ENCODE measurements around the gene NUP85. TPM values are rescaled to one million over a fixed set of nuclear protein-coding genes. Genes with fewer than 3 reads are reported as not detected.
A peak's percentile ranks its signal among the peaks of the same experiment; 100 is the strongest.
"Not testable (repeated sequence)": the region's sequence is repeated elsewhere in the genome, so short reads cannot be mapped to it uniquely, and the experiment has no call there.

NUP85 gene
- polyA plus RNA-seq, 1 of the 3 experiments (the other 2 are of a cell fraction): 80.5 TPM

- TF ChIP-seq IRF3 (IDR thresholded peaks at IDR 0.05; ENCODE audit: low read depth, low read length) (no peak), ELF1 (IDR thresholded peaks at IDR 0.05) (peak; percentile 30; the same call in 1 of the 2 replicates), RCOR1 (IDR thresholded peaks at IDR 0.05; ENCODE audit: low read length) (no peak), FOXM1 (IDR thresholded peaks at IDR 0.05; ENCODE audit: low read depth) (no peak), GATA2 (CRISPR knock-in tag; IDR thresholded peaks at IDR 0.05) (no peak), GABPA (IDR thresholded peaks at IDR 0.05; ENCODE audit: low read depth) (no peak), SIN3A (IDR thresholded peaks at IDR 0.05; ENCODE audit: borderline replicate concordance, low read depth, low read length) (no peak; the same call in none of the 2 replicates), TEAD4 (IDR thresholded peaks at IDR 0.05; ENCODE audit: borderline replicate concordance, insufficient read depth) (no peak), RFX5 (IDR thresholded peaks at IDR 0.05; ENCODE audit: low read length) (no peak), EZH2phosphoT487 (IDR thresholded peaks at IDR 0.05; ENCODE audit: borderline replicate concordance, low read depth) (no peak), POLR2AphosphoS5 (IDR thresholded peaks at IDR 0.05; ENCODE audit: low read depth, low read length) (peak; percentile 95), FOSL2 (IDR thresholded peaks at IDR 0.05; ENCODE audit: borderline replicate concordance, low read depth) (no peak), TAF1 (IDR thresholded peaks at IDR 0.05; ENCODE audit: borderline replicate concordance, low read depth, low read length) (peak; percentile 76; the same call in 1 of the 2 replicates), CHD2 (IDR thresholded peaks at IDR 0.05; ENCODE audit: low read length, partially characterized antibody) (no peak)
These were observed at the start of gene NUP85 (continued) for GRCh38 chr17:75205037-75205792.

- Histone ChIP-seq H3K79me2 (ENCODE audit: insufficient read depth) (peaks cover 28% of the 10 kb centered on the region), H3F3A (replicated peaks; ENCODE audit: insufficient read depth) (peaks cover 43% of the 10 kb centered on the region), H3K27ac (ENCODE audit: low read depth in 2 of 2, low read length in 1 of 2) (peak overlapping the region in 1 of 2 experiments; percentile 55; a peak in 2 of 4 replicates), H3K36me3 (replicated peaks in 1 of 2; ENCODE audit: control insufficient read depth in 1 of 2, insufficient read depth in 2 of 2, low read length in 1 of 2) (peaks cover 2 to 27% of the 10 kb centered on the region in 2 experiments)
- H3K4me3 ChIP-seq (ENCODE audit: low read depth in 2 of 2, low read length in 1 of 2); H3K9ac ChIP-seq; H3K4me1 ChIP-seq (ENCODE audit: control insufficient read depth in 1 of 2, insufficient read depth in 2 of 2, low read depth in 1 of 2, low read length in 1 of 2); H2AFZ ChIP-seq (ENCODE audit: low read depth); H4K20me1 ChIP-seq (ENCODE audit: insufficient read depth); POLR2A ChIA-PET; H3K4me2 ChIP-seq; H3K27me3 ChIP-seq (ENCODE audit: insufficient read depth); DNase-seq; H3K9me2 ChIP-seq; H3K9me3 ChIP-seq: not testable (repeated sequence)
- CTCF ChIA-PET: interaction anchor here (1.2 to 2.5 kb wide), 3 partner anchors 27 to 44 kb away, joined by 4 to 14 read pairs (median 6); partner anchors contain the start of gene NT5C
- WGBS (ENCODE audit: low lambda C conversion rate): 81% methylated on average over 8 of the region's 8 CpGs
These were observed 47.0 kb upstream of the NUP85 start for GRCh38 chr17:75158480-75158879.

Measured in SK-N-SH (cell line).